Activated CD4-positive, alpha-beta T cell treated with anti-CD3 and anti-CD28 coated beads for 48 hours (primary cell): ENCODE data around the gene SESTD1.
"Not testable (repeated sequence)": the region's sequence is repeated elsewhere in the genome, so short reads cannot be mapped to it uniquely, and the experiment has no call there.

ENCODE experiments used
- DNase-seq: peaks from one replicate; pipeline ENCODE4 v3.0.0-alpha.2; 2020

SESTD1 gene

DNA sequence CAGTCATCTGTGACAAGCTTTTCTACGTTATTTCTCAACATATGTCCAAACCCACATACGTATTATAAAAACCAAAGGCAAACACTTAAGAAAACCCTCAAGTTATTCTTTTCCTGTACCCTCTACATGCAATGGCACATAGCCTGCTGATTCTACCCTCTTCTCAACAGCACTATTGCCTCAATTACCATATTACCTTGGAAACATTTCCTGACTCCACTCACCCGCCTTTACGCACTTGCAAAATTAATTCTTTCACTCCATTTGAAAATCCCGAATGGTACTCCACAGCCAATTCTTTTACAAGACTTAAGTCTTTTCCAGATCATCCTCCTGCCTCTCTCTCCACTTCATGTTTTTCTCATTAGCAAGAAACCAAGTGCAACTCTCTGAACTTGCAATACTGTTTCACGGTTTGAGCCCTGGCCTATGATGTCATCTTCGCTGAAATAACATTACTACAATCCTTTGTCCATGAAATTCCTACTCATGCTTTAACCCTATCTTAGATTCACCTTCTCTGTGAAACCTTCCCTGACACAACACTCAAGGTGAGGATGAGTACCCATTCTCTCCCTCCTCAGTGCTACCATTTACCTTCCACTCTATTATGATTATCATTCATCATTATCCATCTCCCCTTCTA lies 29.0 kb downstream of the SESTD1 start:
- DNase-seq, result no peak

DNA sequence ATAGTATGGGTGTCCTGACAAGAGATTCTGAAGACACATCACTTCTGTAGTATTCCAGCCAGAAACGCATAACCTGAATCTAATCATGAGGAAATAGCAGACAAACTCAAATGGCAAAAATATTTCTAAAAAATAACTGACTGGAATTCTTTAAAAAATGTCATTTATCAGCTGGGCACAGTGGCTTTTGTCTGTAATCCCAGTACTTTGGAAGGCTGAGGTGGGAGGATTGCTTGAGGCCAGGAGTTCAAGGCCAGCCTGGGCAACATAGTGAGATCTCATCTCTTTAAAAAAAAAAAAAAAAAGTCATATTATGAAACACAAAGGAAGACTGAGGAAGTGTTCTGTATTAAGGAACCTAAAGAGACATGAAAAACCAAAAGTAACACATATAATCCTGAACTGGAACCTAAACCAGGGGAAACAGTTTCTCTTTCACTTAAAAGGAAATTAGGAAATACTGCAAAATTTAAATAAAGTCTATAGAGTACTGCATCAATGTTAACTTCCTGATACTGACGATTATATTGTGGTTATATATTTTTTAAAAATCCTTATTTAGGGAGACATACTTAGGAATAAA lies 29.9 kb downstream of the SESTD1 start:
- DNase-seq, result no peak

GRCh38 chr2:179233626-179234430 lies 30.8 kb downstream of the SESTD1 start:
- DNase-seq, result no peak

- no peak for DNase-seq
These were observed 31.5 kb downstream of the SESTD1 start for GRCh38 chr2:179233083-179233490.

DNA sequence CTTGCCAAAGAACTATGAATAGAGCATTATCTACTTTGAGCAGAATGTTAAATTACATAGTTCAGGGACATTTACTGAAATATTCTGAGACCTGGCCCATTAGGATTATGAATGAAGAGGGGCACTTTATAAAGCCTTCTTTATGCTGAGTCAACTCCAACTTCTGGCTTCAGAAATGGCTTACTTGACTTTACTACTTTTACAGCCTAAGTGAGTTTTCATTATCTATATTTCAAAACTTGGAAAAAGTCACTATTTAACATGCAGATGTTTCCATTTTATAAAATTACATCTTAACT lies 37.7 kb downstream of the SESTD1 start:
- no peak for DNase-seq

GRCh38 chr2:179226203-179226960 lies 38.2 kb downstream of the SESTD1 start:
- DNase-seq, result no peak

- no peak for DNase-seq
These were observed 40.3 kb downstream of the SESTD1 start for GRCh38 chr2:179224361-179224760.

GRCh38 chr2:179222076-179222475 lies 42.6 kb downstream of the SESTD1 start:
- no peak for DNase-seq

DNA sequence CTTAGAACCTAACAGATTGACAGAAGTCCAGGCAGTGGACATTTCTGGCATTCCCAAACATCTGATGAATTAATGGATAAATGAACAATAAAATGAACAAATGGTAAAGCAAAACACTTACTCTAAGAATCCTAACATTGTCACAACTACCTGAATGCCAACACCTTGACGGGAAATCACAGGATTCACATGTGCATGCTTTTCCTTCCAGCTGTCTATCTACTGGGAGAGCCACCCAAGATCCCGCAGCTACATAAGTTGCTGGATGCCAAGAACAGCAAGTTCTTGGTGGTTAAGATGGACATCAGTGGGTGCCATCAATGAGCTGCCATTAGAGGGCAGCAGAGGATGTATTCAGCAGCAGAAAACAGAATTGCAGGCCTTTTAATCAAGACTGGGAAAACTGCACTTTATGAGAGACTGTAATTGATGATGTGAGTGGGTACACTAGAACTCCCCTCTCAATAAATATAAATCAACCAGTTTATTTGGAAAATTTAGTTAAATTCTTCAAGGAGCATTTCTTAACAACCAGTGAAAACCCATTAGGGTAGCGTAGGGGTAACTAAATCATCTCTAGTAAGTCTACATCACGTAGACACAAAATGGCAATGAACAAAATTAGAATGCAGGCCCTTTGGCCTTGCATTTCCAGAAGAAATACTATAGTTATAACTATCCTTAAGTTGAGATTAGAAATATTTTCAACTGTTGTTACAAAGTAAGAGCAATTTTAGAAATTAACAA lies 45.6 kb downstream of the SESTD1 start:
- DNase-seq, result peak; percentile 57

- DNase-seq, result not testable (repeated sequence)
These were observed 50.0 kb downstream of the SESTD1 start for GRCh38 chr2:179214671-179215070.

DNA sequence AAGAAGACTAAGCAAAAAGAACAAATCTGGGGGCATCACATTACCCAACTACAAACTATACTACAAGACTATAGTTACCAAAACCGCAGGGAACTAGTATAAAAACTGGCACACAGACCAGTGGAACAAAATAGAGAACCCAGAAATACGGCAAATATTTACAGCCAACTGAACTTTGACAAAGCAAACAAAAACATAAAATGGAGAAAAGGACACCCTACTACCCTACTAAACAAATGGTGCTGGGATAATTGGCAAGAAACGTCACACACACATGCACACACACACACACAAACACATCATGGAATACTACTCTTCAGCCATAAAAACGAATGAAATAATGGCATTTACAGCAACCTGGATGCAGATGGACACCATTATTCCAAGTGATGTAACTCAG lies 53.3 kb downstream of the SESTD1 start:
- DNase-seq, result no peak

GRCh38 chr2:179208277-179208676 lies 56.4 kb downstream of the SESTD1 start:
- DNase-seq, result not testable (repeated sequence)

- no peak for DNase-seq
These were observed 57.6 kb downstream of the SESTD1 start for GRCh38 chr2:179207047-179207446.

GRCh38 chr2:179201869-179202268 lies 62.8 kb downstream of the SESTD1 start:
- DNase-seq, result no peak

DNA sequence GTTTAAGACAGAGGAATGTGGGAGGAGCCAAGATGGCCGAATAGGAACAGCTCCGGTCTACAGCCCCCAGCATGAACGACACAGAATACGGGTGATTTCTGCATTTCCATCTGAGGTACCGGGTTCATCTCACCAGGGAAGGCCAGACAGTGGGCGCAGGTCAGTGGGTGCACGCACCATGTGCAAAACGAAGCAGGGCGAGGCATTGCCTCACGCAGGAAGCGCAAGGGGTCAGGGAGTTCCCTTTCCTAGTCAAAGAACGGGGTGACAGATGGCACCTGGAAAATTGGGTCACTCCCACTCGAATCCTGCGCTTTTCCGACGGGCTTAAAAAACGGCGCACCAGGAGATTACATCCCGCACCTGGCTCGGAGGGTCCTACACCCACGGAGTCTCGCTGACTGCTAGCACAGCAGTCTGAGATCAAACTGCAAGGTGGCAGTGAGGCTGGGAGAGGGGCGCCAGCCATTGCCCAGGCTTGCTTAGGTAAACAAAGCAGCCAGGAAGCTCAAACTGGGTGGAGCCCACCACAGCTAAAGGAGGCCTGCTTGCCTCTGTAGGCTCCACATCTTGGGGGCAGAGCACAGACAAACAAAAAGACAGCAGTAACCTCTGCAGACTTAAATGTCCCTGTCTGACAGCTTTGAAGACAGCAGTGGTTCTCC lies 68.6 kb downstream of the SESTD1 start:
- DNase-seq, result not testable (repeated sequence)

- DNase-seq, result no peak
These were observed 69.5 kb downstream of the SESTD1 start for GRCh38 chr2:179195141-179195540.

DNA sequence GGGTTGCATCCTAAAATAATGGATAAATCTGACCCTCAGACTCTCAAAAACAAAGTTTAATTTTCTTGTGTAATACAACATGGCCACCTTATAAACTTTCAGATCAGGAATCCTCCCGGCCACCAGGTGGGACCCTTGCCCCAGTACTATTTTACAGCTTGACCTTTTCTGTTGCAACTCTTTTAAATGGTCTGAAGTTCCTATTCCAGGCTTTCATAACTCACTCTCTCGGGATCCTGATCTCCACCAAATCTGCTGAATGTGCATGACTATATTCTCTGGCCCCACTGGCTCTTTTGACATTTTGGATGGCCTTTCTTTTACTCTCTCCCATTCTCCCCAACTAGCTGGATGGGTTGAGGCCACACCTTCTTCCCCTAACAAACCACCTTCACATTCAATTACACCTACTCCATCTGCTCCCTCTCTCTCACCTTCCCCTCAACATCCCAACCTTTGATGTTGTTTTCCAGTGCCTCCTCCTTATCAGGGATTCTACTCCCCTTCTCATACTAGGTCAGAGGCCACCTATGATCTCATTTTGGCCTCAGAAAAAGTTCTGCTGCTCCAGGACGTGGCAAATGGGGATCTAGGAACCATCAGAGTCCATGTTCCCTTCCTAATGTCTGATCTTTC lies 70.8 kb downstream of the SESTD1 start:
- DNase-seq, result no peak

GRCh38 chr2:179191110-179191509 lies 73.5 kb downstream of the SESTD1 start:
- no peak for DNase-seq

DNA sequence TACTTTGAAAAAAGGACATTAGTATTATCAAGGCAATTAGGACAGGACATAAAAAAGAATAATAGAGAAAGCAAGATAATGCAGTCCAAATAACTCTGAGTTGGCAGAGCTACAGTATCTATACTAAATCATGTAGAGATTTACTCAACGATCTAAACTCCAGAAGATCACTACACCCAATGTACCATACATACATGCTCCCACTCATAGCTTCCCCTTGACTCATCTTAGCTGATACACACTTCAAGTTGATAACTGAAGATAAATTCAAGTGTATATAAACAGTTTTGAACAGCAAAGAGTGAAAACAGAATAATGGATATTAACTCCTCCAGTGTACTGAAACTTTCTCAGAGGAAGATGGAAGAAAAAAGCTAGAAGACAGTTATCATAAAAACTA lies 78.5 kb downstream of the SESTD1 start:
- no peak for DNase-seq

DNA sequence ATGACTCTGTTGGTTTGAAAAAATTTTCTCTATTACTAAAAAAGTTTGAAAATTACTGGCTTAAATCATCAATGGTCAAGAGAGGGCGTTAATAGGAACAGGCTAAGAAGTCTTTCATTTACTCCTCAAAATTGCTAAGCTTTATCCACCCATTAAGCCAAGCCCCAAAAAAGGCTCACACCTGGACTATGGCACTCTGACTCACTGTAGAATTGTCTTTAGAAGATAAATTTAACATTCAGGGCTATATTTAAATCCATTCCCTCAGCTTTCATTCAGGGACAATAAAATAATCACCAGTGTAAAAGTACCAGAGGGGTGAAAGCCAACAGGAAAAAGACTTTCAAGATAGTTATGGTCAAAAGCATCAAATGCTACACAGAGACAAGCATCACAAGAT lies 80.0 kb downstream of the SESTD1 start:
- DNase-seq, result no peak

DNA sequence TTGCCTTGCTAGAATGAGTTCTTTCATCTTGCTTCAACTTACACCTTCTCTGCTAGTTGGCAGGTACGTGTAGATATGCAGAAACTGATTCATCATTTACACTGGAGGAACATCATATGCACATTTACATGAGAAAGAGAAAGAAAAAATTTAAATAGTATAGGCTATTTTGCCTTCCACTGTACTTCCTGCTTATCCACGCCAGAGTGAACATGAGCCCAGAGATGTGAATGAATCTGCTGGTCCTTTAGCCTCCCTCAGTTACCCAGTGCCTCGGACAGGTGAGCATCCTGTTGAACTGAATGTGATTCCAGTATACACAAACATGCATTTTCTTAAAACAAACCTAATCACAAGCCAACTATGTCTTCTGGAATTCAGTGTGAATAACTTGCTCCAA lies 83.6 kb downstream of the SESTD1 start:
- no peak for DNase-seq

DNA sequence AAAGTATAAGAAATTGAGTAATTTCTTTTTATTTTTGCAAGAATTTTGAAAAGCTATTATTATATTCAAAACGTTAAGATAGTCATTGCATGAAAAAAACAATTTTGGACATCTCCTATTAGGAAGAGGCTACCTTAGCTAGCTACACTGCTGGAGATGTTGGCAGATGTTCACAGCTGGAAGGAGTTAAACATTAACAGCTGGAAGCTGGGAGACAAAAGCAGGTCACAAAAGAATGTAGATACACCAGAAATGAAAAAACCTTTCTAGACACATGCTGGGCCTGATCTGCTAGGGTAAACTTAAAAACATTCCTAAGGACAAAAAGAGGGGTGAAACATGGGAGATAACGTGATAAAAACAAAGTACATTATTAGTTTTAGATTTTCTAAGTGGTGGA lies 84.4 kb downstream of the SESTD1 start:
- no peak for DNase-seq
